DND-41 (cell line): ENCODE measurements around the gene EVPLL.
"Not testable (repeated sequence)": the region's sequence is repeated elsewhere in the genome, so short reads cannot be mapped to it uniquely, and the experiment has no call there.

ENCODE experiments used
- EZH2 ChIP-seq: IDR thresholded peaks from 3 replicates; pipeline ENCODE4 v1.6.1; 2012; ENCODE audit warnings: borderline replicate concordance, low read depth, mild to moderate bottlenecking, moderate library complexity, low read length, inconsistent platforms; ENCODE audit not compliant: severe bottlenecking
- TF ChIP-seq, protein P1 (sequence below): IDR thresholded peaks from 2 replicates; pipeline ENCODE4 v1.5.1; 2012; ENCODE audit warnings: borderline replicate concordance, low read length, moderate library complexity, mild to moderate bottlenecking; ENCODE audit not compliant: poor library complexity, severe bottlenecking; ENCODE audit errors: extremely low read depth

DNA sequence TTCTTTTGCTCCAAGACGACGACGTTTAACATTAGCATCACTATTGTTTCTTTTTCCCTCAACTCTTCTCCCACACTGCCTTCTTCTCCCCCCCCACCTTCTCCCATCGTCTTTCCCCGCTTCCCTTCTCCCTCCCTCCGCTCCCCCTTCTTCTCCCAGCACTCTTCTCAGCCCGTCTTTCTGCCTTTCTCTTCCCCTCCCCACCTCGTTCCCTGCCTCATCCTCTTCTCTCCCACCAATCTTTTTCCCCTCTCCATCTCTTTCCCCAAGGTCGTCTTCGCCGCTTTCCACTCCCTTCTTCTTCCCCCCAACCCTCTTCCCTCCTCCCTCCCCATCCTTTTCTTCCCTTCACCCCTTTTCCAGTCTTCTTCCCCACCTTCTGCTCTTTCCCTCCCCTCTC, 33.2 kb downstream of the EVPLL start:
- TF ChIP-seq EZH2: not testable (repeated sequence)
- TF ChIP-seq, protein P1, sequence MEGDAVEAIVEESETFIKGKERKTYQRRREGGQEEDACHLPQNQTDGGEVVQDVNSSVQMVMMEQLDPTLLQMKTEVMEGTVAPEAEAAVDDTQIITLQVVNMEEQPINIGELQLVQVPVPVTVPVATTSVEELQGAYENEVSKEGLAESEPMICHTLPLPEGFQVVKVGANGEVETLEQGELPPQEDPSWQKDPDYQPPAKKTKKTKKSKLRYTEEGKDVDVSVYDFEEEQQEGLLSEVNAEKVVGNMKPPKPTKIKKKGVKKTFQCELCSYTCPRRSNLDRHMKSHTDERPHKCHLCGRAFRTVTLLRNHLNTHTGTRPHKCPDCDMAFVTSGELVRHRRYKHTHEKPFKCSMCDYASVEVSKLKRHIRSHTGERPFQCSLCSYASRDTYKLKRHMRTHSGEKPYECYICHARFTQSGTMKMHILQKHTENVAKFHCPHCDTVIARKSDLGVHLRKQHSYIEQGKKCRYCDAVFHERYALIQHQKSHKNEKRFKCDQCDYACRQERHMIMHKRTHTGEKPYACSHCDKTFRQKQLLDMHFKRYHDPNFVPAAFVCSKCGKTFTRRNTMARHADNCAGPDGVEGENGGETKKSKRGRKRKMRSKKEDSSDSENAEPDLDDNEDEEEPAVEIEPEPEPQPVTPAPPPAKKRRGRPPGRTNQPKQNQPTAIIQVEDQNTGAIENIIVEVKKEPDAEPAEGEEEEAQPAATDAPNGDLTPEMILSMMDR: not testable (repeated sequence)
